B cell (primary cell): Measurements from ENCODE around the gene FARP1. TPM values are rescaled to one million over a fixed set of nuclear protein-coding genes. Genes with fewer than 3 reads are reported as not detected.

Experiments
- ATAC-seq: fragments of 200-7000 bp; cut with Tn5 transposase; one replicate; pipeline ENCODE4 v1.10.0; 2021; ENCODE audit warnings: low read depth, mild to moderate bottlenecking, moderate number of reproducible peaks, moderate library complexity
- CTCF ChIA-PET: fragments of 350-600 bp; sonication (Branson Sonifier 250); formaldehyde crosslinking; loops from one replicate; lab custom pipeline; 2021; ENCODE audit warnings: antibody characterized with exemption, inconsistent platforms; lab: Charles Lee
- POLR2A ChIA-PET: fragments of 350-600 bp; sonication (Branson Sonifier 250); formaldehyde crosslinking; loops from one replicate; lab custom pipeline; 2021; ENCODE audit warnings: antibody characterized with exemption; lab: Charles Lee
- DNase-seq: peaks from one replicate; pipeline ENCODE4 v3.0.0; 2013
- H2AFZ ChIP-seq: 2 replicates; pipeline ENCODE4 v1.6.1; 2012; ENCODE audit warnings: mild to moderate bottlenecking, low read depth, low read length; ENCODE audit not compliant: insufficient read depth, poor library complexity, severe bottlenecking
- H3K27ac ChIP-seq, 2 donors: 1 replicate in 1 of 2; 2 replicates in 1 of 2; pipeline ENCODE4 v1.5.1; 2012 to 2013; ENCODE audit warnings: low read length in 2 of 2, mild to moderate bottlenecking in 2 of 2, moderate library complexity in 1 of 2
- H3K27me3 ChIP-seq, 4 experiments: fragments of 200-600 bp in 1 of 4; sonication (generic) in 1 of 4; replicated peaks in 1 of 4; 1 replicate in 2 of 4; 2 replicates in 2 of 4; pipeline versions ENCODE4 v1.6.1 to v1.7.0; 2013 to 2016; ENCODE audit warnings: low read length in 3 of 4, mild to moderate bottlenecking in 2 of 4, mixed read lengths in 1 of 4, moderate library complexity in 1 of 4; ENCODE audit not compliant: insufficient read depth in 4 of 4, control insufficient read depth in 3 of 4; ENCODE audit errors: control extremely low read depth in 1 of 4
- H3K36me3 ChIP-seq, 2 experiments: replicated peaks in 1 of 2; 1 replicate in 1 of 2; 2 replicates in 1 of 2; pipeline versions ENCODE4 v1.6.1 to v1.7.1; 2013; ENCODE audit warnings: low read length in 1 of 2; ENCODE audit not compliant: insufficient read depth in 2 of 2, control insufficient read depth in 1 of 2; ENCODE audit errors: control extremely low read depth in 1 of 2, extremely low read depth in 1 of 2
- H3K4me1 ChIP-seq, 2 donors: fragments of 200-600 bp in 1 of 2; sonication (generic) in 1 of 2; 1 replicate in 1 of 2; 2 replicates in 1 of 2; pipeline versions ENCODE4 v1.5.1 to v1.6.1; 2013 to 2017; ENCODE audit warnings: low read length in 2 of 2; ENCODE audit not compliant: control insufficient read depth in 2 of 2, insufficient read depth in 2 of 2
- H3K4me2 ChIP-seq: replicated peaks from 2 replicates; pipeline ENCODE3; 2012; ENCODE audit warnings: mild to moderate bottlenecking, low read depth, low read length; ENCODE audit not compliant: poor library complexity, severe bottlenecking
- H3K4me3 ChIP-seq, 5 experiments: fragments of 200-600 bp in 1 of 5; sonication (generic) in 1 of 5; 1 replicate in 3 of 5; 2 replicates in 2 of 5; pipeline versions ENCODE4 v1.5.1 to v1.7.0; 2011 to 2016; ENCODE audit warnings: low read length in 4 of 5, mild to moderate bottlenecking in 4 of 5, low read depth in 2 of 5, control low read depth in 1 of 5, moderate library complexity in 1 of 5; ENCODE audit not compliant: insufficient read depth in 1 of 5; ENCODE audit errors: control extremely low read depth in 1 of 5, extremely low read depth in 1 of 5
- H3K79me2 ChIP-seq: fragments of 200-600 bp; sonication (generic); one replicate; pipeline ENCODE4 v1.6.0; 2016; ENCODE audit warnings: low read length; ENCODE audit not compliant: control insufficient read depth, insufficient read depth
- H3K9ac ChIP-seq: fragments of 200-600 bp; sonication (generic); 2 replicates; pipeline ENCODE4 v1.6.1; 2017; ENCODE audit warnings: mild to moderate bottlenecking, low read length, moderate library complexity
- H3K9me3 ChIP-seq, 3 donors: one replicate each; pipeline versions ENCODE4 v1.6.1 to v1.7.1; 2013; ENCODE audit warnings: low read length in 2 of 3; ENCODE audit not compliant: control insufficient read depth in 2 of 3, insufficient read depth in 1 of 3; ENCODE audit errors: control extremely low read depth in 1 of 3
- H4K20me1 ChIP-seq: 2 replicates; pipeline ENCODE4 v1.6.0; 2012; ENCODE audit warnings: mild to moderate bottlenecking, low read length; ENCODE audit not compliant: insufficient read depth, control insufficient read depth, poor library complexity, severe bottlenecking
- H3K27ac Mint-ChIP-seq: one replicate; pipeline ENCODE4 v1.8.0; 2021; ENCODE audit warnings: mixed read lengths
- H3K27me3 Mint-ChIP-seq: one replicate; pipeline ENCODE4 v1.8.0; 2021; ENCODE audit warnings: mixed read lengths
- H3K4me1 Mint-ChIP-seq: one replicate; pipeline ENCODE4 v1.8.0; 2021; ENCODE audit warnings: mixed read lengths
- H3K4me3 Mint-ChIP-seq: one replicate; pipeline ENCODE4 v1.8.0; 2021; ENCODE audit warnings: mixed read lengths
- H3K9me3 Mint-ChIP-seq: one replicate; pipeline ENCODE4 v1.8.0; 2022; ENCODE audit warnings: mixed read lengths; ENCODE audit not compliant: insufficient read depth
- CTCF ChIP-seq: fragments of 200-600 bp; IDR thresholded peaks from one replicate; pipeline ENCODE4 v1.8.0; 2022; ENCODE audit warnings: antibody characterized with exemption, mild to moderate bottlenecking
- EZH2 ChIP-seq: IDR thresholded peaks from 2 replicates; pipeline ENCODE4 v1.6.1; 2012; ENCODE audit warnings: borderline replicate concordance, low read depth, mild to moderate bottlenecking, moderate library complexity, low read length; ENCODE audit not compliant: insufficient read depth, poor library complexity, severe bottlenecking
- WGBS: methylation state at CpG from one replicate; pipeline ENCODE4 v1.1.5; 2013; ENCODE audit warnings: missing lambda C conversion rate; ENCODE audit not compliant: insufficient coverage; 5-methylcytosine and 5-hydroxymethylcytosine counted together
- intact Hi-C: fragments of 100-400 bp; cut with micrococcal nuclease; formaldehyde crosslinking; loops from one replicate; pipeline ENCODE4 v1.10.0; 2022
- polyA plus RNA-seq: library from polyadenylated mRNA; depleted of rRNA; stranded (reverse); fragments of >200 nt; gene quantifications from 2 replicates; pipeline ENCODE4 v1.2.3, GENCODE V29; 2012
- total RNA-seq, 2 donors: library from RNA; stranded (reverse); fragments of 120-200 nt in 1 of 2; gene quantifications; 1 replicate in 1 of 2; 2 replicates in 1 of 2; pipeline versions ENCODE4 v1.2.3 to v1.2.4, GENCODE V29; 2013 to 2022

The FARP1 gene
- total and polyA plus RNA-seq, 2 donors (not counting 1 experiment from before 2014, with no cell fraction given), result 0.15 to 1.5 TPM

- H3K79me2 ChIP-seq, result no peaks in the 10 kb centered on the region
- ATAC-seq (no peak), DNase-seq (no peak)
- H3K27ac ChIP-seq, result no peak overlapping the region
- H3K4me3 ChIP-seq, result no peak overlapping the region
- H3K36me3 ChIP-seq, result peaks cover 0 to 52% of the 10 kb centered on the region in 2 experiments
- H3K4me1 ChIP-seq, result peaks cover 3 to 4% of the 10 kb centered on the region in 2 donors
- no peaks in the 10 kb centered on the region for H3K27me3 ChIP-seq
- no peaks in the 10 kb centered on the region for H3K9me3 ChIP-seq
- Mint-ChIP-seq H3K27me3 (no peaks in the 10 kb centered on the region), H3K9me3 (no peaks in the 10 kb centered on the region), H3K4me3 (no peak overlapping the region), H3K27ac (no peak overlapping the region), H3K4me1 (peaks cover 6% of the 10 kb centered on the region)
- no peak for TF ChIP-seq CTCF
- no peak for TF ChIP-seq EZH2
- H4K20me1 ChIP-seq, result peaks cover 5% of the 10 kb centered on the region
- ChIA-PET POLR2A (no interaction called here), CTCF (interaction anchor here (0.7 to 3.1 kb wide), 5 partner anchors 10 to 224 kb away, joined by 3 to 23 read pairs (median 5); no protein-coding TSS in a partner anchor)
- no peak overlapping the region for H3K9ac ChIP-seq
- 89% methylated on average over 9 of the region's 14 CpGs for WGBS
- intact Hi-C loops, result no loop called here
- H2AFZ ChIP-seq, result no peak overlapping the region
- H3K4me2 ChIP-seq, result no peak overlapping the region
Observed at GRCh38 chr13:98450539-98451111, 307.7 kb downstream of the FARP1 start.

GRCh38 chr13:98451676-98452470, 309.0 kb downstream of the FARP1 start:
- ChIA-PET POLR2A (no interaction called here), CTCF (interaction anchor here (0.8 to 3.1 kb wide), 4 partner anchors 11 to 222 kb away, joined by 3 to 23 read pairs (median 4); no protein-coding TSS in a partner anchor)
- Histone ChIP-seq H3K27ac (no peak overlapping the region), H3K36me3 (peaks cover 3 to 63% of the 10 kb centered on the region in 2 experiments), H2AFZ (no peak overlapping the region), H4K20me1 (peaks cover 5% of the 10 kb centered on the region), H3K4me3 (no peak overlapping the region), H3K9me3 (no peaks in the 10 kb centered on the region), H3K9ac (no peak overlapping the region), H3K4me2 (no peak overlapping the region), H3K79me2 (no peaks in the 10 kb centered on the region), H3K27me3 (no peaks in the 10 kb centered on the region), H3K4me1 (no peaks in the 10 kb centered on the region)
- DNase-seq (no peak), ATAC-seq (no peak)
- no peak overlapping the region for H3K27ac Mint-ChIP-seq
- no peak overlapping the region for H3K4me3 Mint-ChIP-seq
- no peak for TF ChIP-seq CTCF
- TF ChIP-seq EZH2, result no peak
- intact Hi-C loops, result no loop called here
- WGBS, result over 99% methylated on average over 14 of the region's 23 CpGs
- H3K9me3 Mint-ChIP-seq, result no peaks in the 10 kb centered on the region
- H3K27me3 Mint-ChIP-seq, result no peaks in the 10 kb centered on the region
- peaks cover 2% of the 10 kb centered on the region for H3K4me1 Mint-ChIP-seq
